Uterus (tissue), 2 donors: Measurements from ENCODE around the gene NFIA.
A peak's percentile ranks its signal among the peaks of the same experiment; 100 is the strongest.

Experiments used
- POLR2A ChIP-seq, 2 donors: fragments of 450-650 bp; IDR thresholded peaks; one replicate each; pipeline ENCODE4 v1.6.1; 2016; ENCODE audit warnings: antibody characterized with exemption in 2 of 2, mild to moderate bottlenecking in 1 of 2, moderate library complexity in 1 of 2
- TF ChIP-seq, protein P1 (sequence below), 4 experiments: fragments of 200-600 bp in 2 of 4; fragments of 450-650 bp in 2 of 4; sonication (generic) in 2 of 4; IDR thresholded peaks; one replicate each; pipeline ENCODE4 v1.5.1; 2016 to 2019; ENCODE audit warnings: antibody characterized with exemption in 4 of 4, mild to moderate bottlenecking in 2 of 4, moderate library complexity in 1 of 4

DNA sequence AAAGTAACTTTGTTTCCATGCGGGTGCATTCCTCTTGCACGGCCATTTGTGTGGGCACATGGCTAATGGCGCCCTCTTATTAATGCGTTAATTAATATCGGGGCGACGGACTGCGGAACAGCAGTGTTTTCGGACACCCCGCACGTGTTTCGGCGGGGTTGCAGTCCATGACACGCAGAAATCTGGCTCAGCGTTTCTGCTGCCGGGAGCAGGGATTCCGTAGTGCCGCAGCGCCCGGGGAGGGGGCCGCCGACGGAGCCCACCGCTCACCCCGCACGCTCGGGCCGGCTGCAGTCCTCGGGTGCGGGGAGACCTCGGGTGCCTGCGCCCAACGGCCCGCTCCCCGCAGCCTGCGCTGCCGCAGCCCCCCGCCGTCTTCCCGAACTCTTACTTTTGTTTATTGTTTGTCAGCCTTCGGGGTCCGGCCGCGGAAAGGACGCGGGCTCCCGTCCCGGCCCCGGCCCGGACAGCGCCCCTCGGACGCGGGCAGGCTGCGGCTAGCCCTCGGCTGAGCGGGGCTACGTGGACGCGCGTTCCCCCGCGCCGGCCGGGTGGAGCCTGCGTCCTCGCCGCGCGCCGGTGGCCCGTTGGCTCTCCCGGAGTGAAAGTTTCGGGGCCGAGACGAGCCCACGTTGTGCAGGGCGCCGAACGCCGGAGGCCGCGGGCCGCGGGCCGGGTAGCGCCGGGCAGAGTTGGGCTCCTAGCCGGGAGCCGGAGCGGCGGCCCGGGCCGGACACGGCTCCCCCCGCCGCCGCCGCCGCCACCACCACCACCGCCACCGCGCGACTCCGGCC is 849 bp downstream of the NFIA start:
- TF ChIP-seq, protein P1, sequence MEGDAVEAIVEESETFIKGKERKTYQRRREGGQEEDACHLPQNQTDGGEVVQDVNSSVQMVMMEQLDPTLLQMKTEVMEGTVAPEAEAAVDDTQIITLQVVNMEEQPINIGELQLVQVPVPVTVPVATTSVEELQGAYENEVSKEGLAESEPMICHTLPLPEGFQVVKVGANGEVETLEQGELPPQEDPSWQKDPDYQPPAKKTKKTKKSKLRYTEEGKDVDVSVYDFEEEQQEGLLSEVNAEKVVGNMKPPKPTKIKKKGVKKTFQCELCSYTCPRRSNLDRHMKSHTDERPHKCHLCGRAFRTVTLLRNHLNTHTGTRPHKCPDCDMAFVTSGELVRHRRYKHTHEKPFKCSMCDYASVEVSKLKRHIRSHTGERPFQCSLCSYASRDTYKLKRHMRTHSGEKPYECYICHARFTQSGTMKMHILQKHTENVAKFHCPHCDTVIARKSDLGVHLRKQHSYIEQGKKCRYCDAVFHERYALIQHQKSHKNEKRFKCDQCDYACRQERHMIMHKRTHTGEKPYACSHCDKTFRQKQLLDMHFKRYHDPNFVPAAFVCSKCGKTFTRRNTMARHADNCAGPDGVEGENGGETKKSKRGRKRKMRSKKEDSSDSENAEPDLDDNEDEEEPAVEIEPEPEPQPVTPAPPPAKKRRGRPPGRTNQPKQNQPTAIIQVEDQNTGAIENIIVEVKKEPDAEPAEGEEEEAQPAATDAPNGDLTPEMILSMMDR (IDR thresholded peaks at IDR 0.05) = peak in 1 of 4 experiments; percentile 4
- TF ChIP-seq POLR2A (IDR thresholded peaks at IDR 0.05) = no peak
